Endometrial microvascular endothelial cells (primary cell): ENCODE data around the gene VPS37B. TPM values are rescaled to one million over a fixed set of nuclear protein-coding genes. Genes with fewer than 3 reads are reported as not detected.
"Not testable (repeated sequence)": the region's sequence is repeated elsewhere in the genome, so short reads cannot be mapped to it uniquely, and the experiment has no call there.

ENCODE experiments used
- in situ Hi-C: cut with HindIII; loops from 2 replicates; pipeline ENCODE4 v1.10.0; 2017; ENCODE audit warnings: low sequenced_read_pairs, low pct_unique_long_range_greater_than_20kb; ENCODE audit errors: inconsistent ontology term
- total RNA-seq: library from RNA; depleted of rRNA; stranded (reverse); fragments of >200 nt; gene quantifications from one replicate; pipeline ENCODE4 v1.2.3, GENCODE V29; 2015; ENCODE audit errors: inconsistent ontology term

Gene VPS37B
- total RNA-seq, 1 donor from 2014 or later = 29.5 TPM

DNA sequence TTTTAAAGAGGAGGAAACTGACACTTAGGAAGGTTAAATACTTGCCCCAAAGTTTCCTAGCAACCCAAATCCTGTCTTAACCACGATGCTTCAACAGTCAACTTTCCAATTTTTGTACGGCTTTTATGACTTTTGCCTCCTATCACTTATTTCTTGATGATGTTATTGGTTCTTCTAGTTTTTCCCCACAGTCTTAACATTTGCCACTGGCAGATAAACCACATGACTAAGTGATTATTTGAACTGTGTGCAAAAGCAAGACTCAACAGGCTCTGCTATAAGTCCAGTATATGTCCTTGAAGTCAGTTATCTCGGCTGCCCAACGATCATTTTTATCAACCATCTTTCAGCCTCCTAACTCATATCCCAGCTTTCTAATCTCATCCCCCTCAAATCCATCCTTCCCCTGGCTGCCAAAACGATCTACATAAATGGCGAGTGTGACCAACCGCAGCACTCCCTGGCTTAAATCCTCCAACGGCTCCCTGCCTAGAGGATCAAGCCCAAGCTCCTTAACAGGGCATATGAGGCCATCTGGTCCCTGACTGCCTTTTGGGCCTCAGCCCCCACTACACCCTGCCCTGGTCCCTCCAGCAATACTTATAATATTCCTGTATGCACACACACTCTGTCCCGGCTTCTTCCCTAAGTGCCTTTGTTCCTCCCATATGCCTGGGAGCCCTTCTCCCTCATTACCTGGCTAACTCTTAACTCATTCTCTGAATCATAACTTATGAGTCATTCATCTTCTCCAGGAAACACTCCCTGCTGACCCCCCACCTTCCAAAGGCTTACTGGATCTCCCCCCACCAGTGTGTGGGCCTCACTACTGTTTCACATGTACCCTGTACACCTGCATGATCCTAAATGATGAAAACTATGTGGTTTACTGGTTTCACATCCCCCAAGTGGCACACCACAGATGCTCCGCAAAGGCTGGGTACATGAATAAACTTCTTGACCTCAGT is 8.8 kb downstream of the VPS37B start:
- in situ Hi-C loops = no loop called here

GRCh38 chr12:122886161-122886560 is 9.8 kb downstream of the VPS37B start:
- in situ Hi-C loops = no loop called here

DNA sequence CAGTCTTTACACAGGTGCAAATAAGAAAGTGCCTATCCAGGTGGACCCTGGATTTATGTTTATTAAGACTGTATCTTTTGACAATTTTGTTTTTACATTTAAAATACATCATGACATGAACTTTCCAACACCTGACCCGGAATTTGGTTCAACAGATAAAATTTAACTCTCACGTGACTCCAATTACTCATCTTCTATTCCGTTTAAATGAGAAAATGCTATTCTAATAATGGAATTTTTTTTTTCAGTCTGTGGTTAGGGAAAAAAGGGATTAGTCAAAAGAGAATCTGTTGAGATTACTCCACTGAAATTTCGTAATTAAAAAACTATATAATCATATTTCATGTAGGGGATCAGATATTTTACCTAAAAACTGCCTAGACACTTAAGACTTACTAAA is 11.1 kb downstream of the VPS37B start:
- in situ Hi-C loops = no loop called here

GRCh38 chr12:122884091-122884826 is 11.7 kb downstream of the VPS37B start:
- in situ Hi-C loops = no loop called here

- in situ Hi-C loops = no loop called here
Observed at GRCh38 chr12:122882908-122883558, 12.9 kb downstream of the VPS37B start.

GRCh38 chr12:122880668-122881067 is 15.3 kb downstream of the VPS37B start:
- in situ Hi-C loops = no loop called here

- in situ Hi-C loops = no loop called here
Observed at GRCh38 chr12:122880155-122880667, 15.7 kb downstream of the VPS37B start.

- in situ Hi-C loops = no loop called here
Observed at GRCh38 chr12:122878780-122879612, 16.9 kb downstream of the VPS37B start.

GRCh38 chr12:122876731-122877130 is 19.2 kb downstream of the VPS37B start:
- in situ Hi-C loops = no loop called here

GRCh38 chr12:122876281-122876680 is 19.6 kb downstream of the VPS37B start:
- in situ Hi-C loops = not testable (repeated sequence)

DNA sequence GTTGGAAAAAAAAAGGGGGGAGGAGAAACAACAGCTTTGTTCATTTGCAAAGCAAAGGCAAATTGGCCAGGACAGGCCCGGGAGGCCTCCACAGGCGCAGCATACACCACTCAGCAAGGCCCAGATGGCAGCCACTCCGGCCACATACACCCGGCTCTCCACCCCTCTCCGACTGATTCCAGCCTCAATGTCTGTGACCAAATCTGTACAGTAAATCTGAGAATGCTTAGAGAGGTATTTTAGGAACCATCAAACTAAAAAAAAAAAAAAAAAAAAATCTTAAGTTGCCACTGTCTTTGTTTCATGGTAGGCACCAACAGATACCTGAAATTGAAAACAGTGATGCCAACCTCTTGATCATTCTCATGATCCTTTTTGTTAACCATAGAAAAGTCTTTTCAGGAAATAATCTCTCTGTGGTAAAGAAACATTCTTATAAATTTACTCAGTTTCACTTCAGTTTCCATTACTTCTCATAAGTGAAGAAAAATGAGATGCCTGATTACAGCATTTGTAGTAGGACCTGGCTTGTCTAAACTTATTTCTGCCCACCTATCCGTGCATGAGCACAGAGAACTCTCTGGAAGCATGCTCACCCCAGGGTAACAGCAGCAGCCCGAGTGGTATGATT is 20.2 kb downstream of the VPS37B start:
- in situ Hi-C loops = no loop called here

- in situ Hi-C loops = no loop called here
Observed at GRCh38 chr12:122874081-122874480, 21.8 kb downstream of the VPS37B start.

DNA sequence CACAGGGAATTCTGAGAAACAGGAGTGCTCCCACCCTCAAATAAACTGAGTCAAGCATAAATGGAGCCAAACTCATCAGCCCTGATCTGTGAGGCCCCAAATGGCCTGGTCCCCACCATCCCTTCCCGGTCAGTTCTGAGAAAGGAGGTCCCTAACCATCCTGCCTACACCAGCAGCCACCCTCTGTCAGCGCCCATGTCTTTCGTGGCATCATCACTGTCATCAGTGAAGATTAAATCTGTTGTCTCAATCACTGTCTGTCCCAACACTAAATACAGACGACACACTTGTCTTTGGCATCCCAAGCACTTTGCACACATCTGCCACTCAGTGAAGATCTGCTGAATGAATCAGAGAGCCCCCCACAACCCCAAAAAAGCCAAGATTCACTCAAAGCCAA is 22.4 kb downstream of the VPS37B start:
- in situ Hi-C loops = no loop called here

GRCh38 chr12:122872815-122873361 is 23.0 kb downstream of the VPS37B start:
- in situ Hi-C loops = no loop called here

GRCh38 chr12:122871851-122872780 is 23.8 kb downstream of the VPS37B start:
- in situ Hi-C loops = no loop called here

DNA sequence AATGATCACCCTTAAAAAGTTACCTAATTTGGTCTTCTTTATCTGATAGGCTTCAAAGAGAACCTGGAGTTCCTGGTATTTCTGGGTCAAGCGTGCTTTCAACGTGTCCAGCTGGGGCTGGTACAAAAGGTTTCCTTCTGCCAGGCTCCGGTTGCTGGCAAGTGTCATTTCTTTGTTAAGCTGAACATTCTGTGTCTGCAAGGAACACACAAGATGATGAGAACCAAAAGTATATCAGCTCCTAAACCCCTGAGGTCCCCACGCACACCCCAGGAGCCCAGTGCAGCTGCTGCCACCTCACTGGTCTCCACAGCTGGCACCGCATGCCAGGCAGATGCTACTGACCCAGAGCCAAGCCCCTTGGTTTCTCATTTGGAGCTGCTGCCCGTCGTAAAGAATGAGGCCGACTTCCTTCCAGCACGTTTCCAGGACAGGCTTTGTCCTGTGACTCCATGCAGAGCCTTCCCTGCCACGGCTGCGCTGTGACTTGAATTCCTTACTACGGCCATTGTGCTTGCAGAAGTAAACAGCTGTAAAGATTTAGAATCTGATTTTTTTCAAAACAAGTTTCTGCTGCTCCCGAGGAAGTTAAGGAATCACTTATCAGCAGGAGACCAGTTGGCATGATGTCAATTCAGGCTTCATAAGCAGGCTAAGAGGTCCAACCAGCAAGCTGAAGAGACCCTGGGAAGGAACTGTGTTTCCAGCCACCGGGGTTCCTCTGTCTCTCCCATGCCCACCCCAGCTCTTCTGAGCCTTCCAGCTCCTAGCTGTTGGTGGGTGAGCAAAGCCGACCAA is 24.9 kb downstream of the VPS37B start:
- in situ Hi-C loops = no loop called here
